WTC11 (cell line): ENCODE measurements around the gene CCSER1.

ENCODE experiments used
- ATF1 ChIP-seq: sonication (generic); formaldehyde crosslinking; IDR thresholded peaks from 2 replicates; pipeline ENCODE4 v1.8.1; 2023; ENCODE audit warnings: mild to moderate bottlenecking, moderate library complexity, missing genetic modification reagents
- ATF2 ChIP-seq: sonication (generic); formaldehyde crosslinking; IDR thresholded peaks from 2 replicates; pipeline ENCODE4 v1.8.1; 2022; ENCODE audit warnings: low read depth, missing genetic modification reagents, borderline replicate concordance
- CBFB ChIP-seq: sonication (generic); formaldehyde crosslinking; IDR thresholded peaks from 2 replicates; pipeline ENCODE4 v1.8.1; 2022; ENCODE audit warnings: mild to moderate bottlenecking, low read depth, missing genetic modification reagents
- CTCF ChIP-seq: fragments of 200-600 bp; IDR thresholded peaks from 2 replicates; pipeline ENCODE4 v1.8.0; 2022; ENCODE audit warnings: antibody characterized with exemption
- ESRRA ChIP-seq: sonication (generic); formaldehyde crosslinking; IDR thresholded peaks from 2 replicates; pipeline ENCODE4 v1.8.1; 2022; ENCODE audit warnings: mild to moderate bottlenecking, missing genetic modification reagents, borderline replicate concordance
- FOXP4 ChIP-seq: sonication (generic); formaldehyde crosslinking; IDR thresholded peaks from 2 replicates; pipeline ENCODE4 v1.8.0; 2022; ENCODE audit warnings: mild to moderate bottlenecking, missing genetic modification reagents
- JAZF1 ChIP-seq: fragments of 250-450 bp; sonication (Bioruptor Pico); IDR thresholded peaks from 2 replicates; pipeline ENCODE4 v1.9.0; 2021; ENCODE audit warnings: moderate library complexity, mild to moderate bottlenecking, inconsistent platforms
- MLX ChIP-seq: sonication (generic); formaldehyde crosslinking; IDR thresholded peaks from 2 replicates; pipeline ENCODE4 v1.8.1; 2023; ENCODE audit warnings: mild to moderate bottlenecking, missing genetic modification reagents, moderate library complexity
- NR2C2 ChIP-seq: sonication (generic); formaldehyde crosslinking; IDR thresholded peaks from 2 replicates; pipeline ENCODE4 v1.8.0; 2022; ENCODE audit warnings: mild to moderate bottlenecking, missing genetic modification reagents
- SMAD4 ChIP-seq: sonication (generic); formaldehyde crosslinking; IDR thresholded peaks from 2 replicates; pipeline ENCODE4 v1.8.0; 2022; ENCODE audit warnings: mild to moderate bottlenecking, missing genetic modification reagents
- USF2 ChIP-seq: sonication (generic); formaldehyde crosslinking; IDR thresholded peaks from 2 replicates; pipeline ENCODE4 v1.8.1; 2023; ENCODE audit warnings: mild to moderate bottlenecking, missing genetic modification reagents, moderate library complexity
- ZNF138 ChIP-seq: sonication (generic); formaldehyde crosslinking; conservative IDR thresholded peaks from 2 replicates; pipeline ENCODE4 v1.8.1; 2022; ENCODE audit warnings: mild to moderate bottlenecking, moderate library complexity, missing genetic modification reagents

- TF ChIP-seq CTCF (no peak), ATF1 (no peak), CBFB (no peak), ZNF138 (CRISPR knock-in tag) (no peak), ESRRA (CRISPR knock-in tag) (no peak), FOXP4 (CRISPR knock-in tag) (no peak), USF2 (CRISPR knock-in tag) (no peak), NR2C2 (CRISPR knock-in tag) (no peak), MLX (CRISPR knock-in tag) (no peak), JAZF1 (CRISPR knock-in tag) (no peak), SMAD4 (CRISPR knock-in tag) (no peak), ATF2 (CRISPR knock-in tag) (no peak)
Observed at GRCh38 chr4:90950385-90950841, 823.2 kb downstream of the CCSER1 start.
